HL-60 (cell line): ENCODE data around the gene TMEM208.

Experiments used
- DNase-seq, 2 experiments: peaks; one replicate each; pipeline ENCODE4 v3.0.0-alpha.2; 2010 to 2020; ENCODE audit warnings: low read depth in 1 of 2, low spot score in 1 of 2
- H3K27ac ChIP-seq: fragments of 250-450 bp; sonication (Bioruptor Pico); replicated peaks from 2 replicates; pipeline ENCODE4 v1.5.1; 2020; ENCODE audit warnings: mild to moderate bottlenecking, moderate library complexity
- H3K27me3 ChIP-seq: fragments of 250-450 bp; sonication (Bioruptor Pico); 2 replicates; pipeline ENCODE4 v1.5.1; 2021; ENCODE audit warnings: mild to moderate bottlenecking, moderate library complexity; ENCODE audit not compliant: insufficient read depth, poor library complexity, severe bottlenecking
- H3K4me3 ChIP-seq: replicated peaks from 2 replicates; pipeline ENCODE4 v1.5.1; 2011; ENCODE audit warnings: mild to moderate bottlenecking, control low read depth, low read length; ENCODE audit not compliant: insufficient read depth
- CTCF ChIP-seq: IDR thresholded peaks from one replicate; pipeline ENCODE4 v1.5.1; 2011; ENCODE audit warnings: low read length, control low read depth, inconsistent platforms; ENCODE audit not compliant: insufficient read depth
- GABPA ChIP-seq: IDR thresholded peaks from 2 replicates; pipeline ENCODE4 v1.6.1; 2012; ENCODE audit warnings: low read depth
- POLR2AphosphoS5 ChIP-seq: IDR thresholded peaks from 2 replicates; pipeline ENCODE4 v1.6.1; 2012; ENCODE audit warnings: low read depth
- SPI1 ChIP-seq: IDR thresholded peaks from 2 replicates; pipeline ENCODE4 v1.6.1; 2012; ENCODE audit warnings: low read depth, mild to moderate bottlenecking, borderline replicate concordance
- TF ChIP-seq, protein P1 (sequence below): IDR thresholded peaks from 2 replicates; pipeline ENCODE4 v1.6.1; 2012; ENCODE audit warnings: low read depth; ENCODE audit not compliant: insufficient replicate concordance

TMEM208 gene

GRCh38 chr16:67188798-67189197 lies 38.1 kb upstream of the TMEM208 start:
- peaks cover 7% of the 10 kb centered on the region for H3K27me3 ChIP-seq
- TF ChIP-seq CTCF: no peak
- no peak for TF ChIP-seq SPI1
- no peak for TF ChIP-seq GABPA
- TF ChIP-seq, protein P1, sequence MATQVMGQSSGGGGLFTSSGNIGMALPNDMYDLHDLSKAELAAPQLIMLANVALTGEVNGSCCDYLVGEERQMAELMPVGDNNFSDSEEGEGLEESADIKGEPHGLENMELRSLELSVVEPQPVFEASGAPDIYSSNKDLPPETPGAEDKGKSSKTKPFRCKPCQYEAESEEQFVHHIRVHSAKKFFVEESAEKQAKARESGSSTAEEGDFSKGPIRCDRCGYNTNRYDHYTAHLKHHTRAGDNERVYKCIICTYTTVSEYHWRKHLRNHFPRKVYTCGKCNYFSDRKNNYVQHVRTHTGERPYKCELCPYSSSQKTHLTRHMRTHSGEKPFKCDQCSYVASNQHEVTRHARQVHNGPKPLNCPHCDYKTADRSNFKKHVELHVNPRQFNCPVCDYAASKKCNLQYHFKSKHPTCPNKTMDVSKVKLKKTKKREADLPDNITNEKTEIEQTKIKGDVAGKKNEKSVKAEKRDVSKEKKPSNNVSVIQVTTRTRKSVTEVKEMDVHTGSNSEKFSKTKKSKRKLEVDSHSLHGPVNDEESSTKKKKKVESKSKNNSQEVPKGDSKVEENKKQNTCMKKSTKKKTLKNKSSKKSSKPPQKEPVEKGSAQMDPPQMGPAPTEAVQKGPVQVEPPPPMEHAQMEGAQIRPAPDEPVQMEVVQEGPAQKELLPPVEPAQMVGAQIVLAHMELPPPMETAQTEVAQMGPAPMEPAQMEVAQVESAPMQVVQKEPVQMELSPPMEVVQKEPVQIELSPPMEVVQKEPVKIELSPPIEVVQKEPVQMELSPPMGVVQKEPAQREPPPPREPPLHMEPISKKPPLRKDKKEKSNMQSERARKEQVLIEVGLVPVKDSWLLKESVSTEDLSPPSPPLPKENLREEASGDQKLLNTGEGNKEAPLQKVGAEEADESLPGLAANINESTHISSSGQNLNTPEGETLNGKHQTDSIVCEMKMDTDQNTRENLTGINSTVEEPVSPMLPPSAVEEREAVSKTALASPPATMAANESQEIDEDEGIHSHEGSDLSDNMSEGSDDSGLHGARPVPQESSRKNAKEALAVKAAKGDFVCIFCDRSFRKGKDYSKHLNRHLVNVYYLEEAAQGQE: no peak
- no peak for TF ChIP-seq POLR2AphosphoS5
- no peak for DNase-seq
- no peak overlapping the region for H3K27ac ChIP-seq
- no peak overlapping the region for H3K4me3 ChIP-seq

- TF ChIP-seq, protein P1: no peak
- TF ChIP-seq CTCF (no peak), GABPA (no peak), SPI1 (no peak), POLR2AphosphoS5 (no peak)
- Histone ChIP-seq H3K4me3 (no peak within 1 kb of the TSS), H3K27me3 (peaks cover 2% of the 10 kb centered on the region), H3K27ac (no peak within 1 kb of the TSS)
- no peak for DNase-seq
These were observed 36.9 kb upstream of the TMEM208 start, which contains the start of gene EXOC3L1 for GRCh38 chr16:67190041-67190440. TSS of gene EXOC3L1 (minus strand) at chr16:67190136. CDS start at chr16:67189676, 460 bp downstream.

GRCh38 chr16:67190448-67191399 lies 36.2 kb upstream of the TMEM208 start:
- TF ChIP-seq CTCF: no peak
- TF ChIP-seq SPI1: no peak
- TF ChIP-seq, protein P1: no peak
- no peak for TF ChIP-seq GABPA
- no peak for TF ChIP-seq POLR2AphosphoS5
- H3K27ac ChIP-seq: no peak overlapping the region
- H3K27me3 ChIP-seq: no peaks in the 10 kb centered on the region
- no peak overlapping the region for H3K4me3 ChIP-seq
- no peak for DNase-seq
